IPS-NIHi7 (cell line): ENCODE measurements around the gene WDR36.
A peak's percentile ranks its signal among the peaks of the same experiment; 100 is the strongest.

Experiments
- DNase-seq: peaks from one replicate; pipeline ENCODE4 v3.0.0; 2012; ENCODE audit warnings: mixed read lengths; ENCODE audit errors: extremely low spot score

WDR36 gene

GRCh38 chr5:111106320-111106948 is 14.3 kb downstream of the WDR36 start:
- no peak for DNase-seq

GRCh38 chr5:111107371-111107770 is 15.2 kb downstream of the WDR36 start:
- DNase-seq = no peak

- no peak for DNase-seq
Observed at GRCh38 chr5:111111956-111112355, 19.8 kb downstream of the WDR36 start.

GRCh38 chr5:111113678-111114077 is 21.5 kb downstream of the WDR36 start:
- DNase-seq = no peak

- no peak for DNase-seq
Observed at GRCh38 chr5:111115229-111115628, 23.1 kb downstream of the WDR36 start.

- DNase-seq = no peak
Observed at GRCh38 chr5:111116550-111116949, 24.4 kb downstream of the WDR36 start.

- peak; percentile 18 for DNase-seq
Observed at GRCh38 chr5:111117136-111117535, 25.0 kb downstream of the WDR36 start.

GRCh38 chr5:111119221-111119620 is 27.1 kb downstream of the WDR36 start:
- no peak for DNase-seq

GRCh38 chr5:111119856-111120255 is 27.7 kb downstream of the WDR36 start:
- no peak for DNase-seq

GRCh38 chr5:111120911-111121310 is 28.8 kb downstream of the WDR36 start:
- no peak for DNase-seq

- no peak for DNase-seq
Observed at GRCh38 chr5:111121926-111122325, 29.8 kb downstream of the WDR36 start.

GRCh38 chr5:111122398-111122797 is 30.2 kb downstream of the WDR36 start:
- DNase-seq = no peak

GRCh38 chr5:111124793-111125192 is 32.6 kb downstream of the WDR36 start:
- DNase-seq = no peak

- no peak for DNase-seq
Observed at GRCh38 chr5:111126896-111127295, 34.7 kb downstream of the WDR36 start.

GRCh38 chr5:111127453-111128195 is 35.5 kb downstream of the WDR36 start:
- peak; percentile 26 for DNase-seq

- no peak for DNase-seq
Observed at GRCh38 chr5:111129938-111130337, 37.8 kb downstream of the WDR36 start.

GRCh38 chr5:111131356-111131755 is 39.2 kb downstream of the WDR36 start:
- no peak for DNase-seq

- no peak for DNase-seq
Observed at GRCh38 chr5:111132076-111132475, 39.9 kb downstream of the WDR36 start.

GRCh38 chr5:111132731-111133435 is 40.7 kb downstream of the WDR36 start:
- no peak for DNase-seq

GRCh38 chr5:111133436-111133751 is 41.2 kb downstream of the WDR36 start:
- DNase-seq = no peak

- DNase-seq = no peak
Observed at GRCh38 chr5:111134087-111134486, 41.9 kb downstream of the WDR36 start.

- DNase-seq = no peak
Observed at GRCh38 chr5:111134864-111135263, 42.7 kb downstream of the WDR36 start.

GRCh38 chr5:111135363-111135762 is 43.2 kb downstream of the WDR36 start:
- no peak for DNase-seq
